GM18502 (cell line): ENCODE data around the gene RIC8A.
A peak's percentile ranks its signal among the peaks of the same experiment; 100 is the strongest.
"Not testable (repeated sequence)": the region's sequence is repeated elsewhere in the genome, so short reads cannot be mapped to it uniquely, and the experiment has no call there.

Source experiments
- ATAC-seq: cut with Tn5 transposase; IDR thresholded peaks from one replicate; pipeline ENCODE4 v1.9.1; 2021; ENCODE audit warnings: mild to moderate bottlenecking; ENCODE audit not compliant: unreplicated experiment, poor library complexity

The RIC8A gene

GRCh38 chr11:216081-216974 lies 8.8 kb downstream of the RIC8A start:
- no peak for ATAC-seq

GRCh38 chr11:217704-218103 lies 10.2 kb downstream of the RIC8A start:
- ATAC-seq, result no peak

- ATAC-seq, result no peak
These were observed 11.5 kb downstream of the RIC8A start for GRCh38 chr11:218815-219593.

- not testable (repeated sequence) for ATAC-seq
These were observed 13.2 kb downstream of the RIC8A start for GRCh38 chr11:220641-221215.

- no peak for ATAC-seq
These were observed 14.0 kb downstream of the RIC8A start for GRCh38 chr11:221539-221938.

DNA sequence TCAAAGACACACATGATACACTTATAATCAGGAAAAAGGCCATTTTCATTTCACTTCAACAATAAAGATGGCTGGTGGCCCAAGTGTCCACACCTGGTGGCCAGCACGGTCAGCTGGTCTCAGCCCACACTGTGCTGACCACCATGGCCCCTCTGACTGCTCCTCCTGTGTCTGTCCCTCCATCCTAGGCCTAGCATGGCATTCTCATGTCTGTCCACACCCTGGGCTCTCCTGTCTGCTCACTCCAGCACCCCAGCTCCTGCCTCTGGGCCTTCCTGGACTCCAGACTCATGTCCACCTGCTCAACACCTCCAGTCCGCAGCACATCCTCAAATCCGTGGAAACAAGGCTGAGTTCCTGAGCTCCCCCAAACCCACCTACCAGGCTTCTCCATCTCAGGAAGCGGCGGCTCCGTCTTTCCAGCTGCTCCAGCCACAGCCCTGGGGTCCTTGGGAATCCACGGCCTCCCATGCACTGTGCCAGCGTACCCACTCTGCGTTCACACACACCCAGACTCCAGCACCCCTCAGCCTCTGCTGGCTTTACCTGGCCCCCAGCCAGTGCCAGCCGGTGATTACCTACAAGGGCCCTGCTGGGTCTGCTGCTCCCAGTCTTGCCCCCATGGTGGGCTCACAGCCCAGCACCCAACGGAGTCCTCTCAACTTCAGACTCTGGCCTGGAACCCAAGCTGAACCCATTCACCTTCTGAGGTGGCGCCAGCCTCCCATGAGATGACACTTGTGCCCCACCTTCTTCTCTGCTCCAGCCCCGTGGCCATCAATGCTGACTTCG lies 14.7 kb downstream of the RIC8A start:
- ATAC-seq, result no peak

- ATAC-seq, result no peak
These were observed 15.7 kb downstream of the RIC8A start for GRCh38 chr11:223026-223789.

- ATAC-seq, result no peak
These were observed 16.4 kb downstream of the RIC8A start for GRCh38 chr11:223884-224283.

DNA sequence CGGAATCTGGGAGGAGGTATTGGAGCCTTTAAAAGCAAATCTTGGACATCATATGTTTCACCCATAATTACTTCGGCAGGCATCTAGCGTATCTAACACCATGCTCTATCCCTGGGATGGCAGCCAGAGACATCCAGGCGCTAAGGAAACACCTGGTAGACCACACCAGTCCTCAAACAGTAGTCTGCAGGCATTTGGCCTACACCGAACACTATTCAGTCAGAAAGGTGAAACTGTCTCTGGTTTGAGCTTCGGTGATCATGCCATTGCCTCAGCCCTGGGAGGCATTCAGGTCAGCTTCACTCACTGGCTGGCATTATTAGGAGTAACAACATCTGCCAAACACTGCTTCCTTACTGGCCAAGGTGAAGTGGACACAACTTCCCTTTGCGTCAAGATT lies 16.9 kb downstream of the RIC8A start:
- ATAC-seq, result no peak

DNA sequence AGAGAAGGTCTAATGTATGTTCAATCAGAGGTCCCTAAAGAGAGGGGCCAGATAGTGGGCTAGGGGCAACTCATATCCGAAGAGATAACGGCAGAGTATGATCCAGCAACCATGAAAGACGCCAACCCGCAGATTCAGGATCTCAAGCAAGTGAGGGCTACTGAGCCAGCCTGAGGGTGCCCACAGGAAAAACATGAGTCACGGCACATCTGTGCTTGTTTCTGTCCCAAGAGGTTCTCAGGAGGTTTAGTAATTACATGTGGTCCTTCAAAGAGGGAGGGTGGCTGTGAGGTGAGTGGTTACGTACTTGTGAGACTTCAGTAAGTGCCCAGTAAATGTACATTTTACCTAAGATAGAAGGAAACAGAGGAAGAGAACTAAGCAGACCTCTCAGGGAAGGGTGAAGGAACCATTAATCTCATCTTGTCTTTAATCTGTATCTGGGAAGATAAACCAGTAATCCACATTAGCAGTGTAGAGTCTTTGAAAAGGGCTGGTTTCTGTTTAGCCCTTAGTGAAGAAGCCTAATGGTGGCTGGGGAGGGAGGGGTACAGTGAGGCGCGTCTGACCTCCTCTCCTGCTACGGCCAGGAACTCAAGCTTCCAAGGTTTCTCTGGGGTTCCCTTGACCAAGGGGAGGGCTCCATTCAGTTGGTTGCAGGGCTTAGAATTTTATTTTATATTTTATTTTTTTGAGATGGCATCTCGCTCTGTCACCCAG lies 18.4 kb downstream of the RIC8A start:
- ATAC-seq, result no peak

- no peak for ATAC-seq
These were observed 20.4 kb downstream of the RIC8A start for GRCh38 chr11:227824-228379.

DNA sequence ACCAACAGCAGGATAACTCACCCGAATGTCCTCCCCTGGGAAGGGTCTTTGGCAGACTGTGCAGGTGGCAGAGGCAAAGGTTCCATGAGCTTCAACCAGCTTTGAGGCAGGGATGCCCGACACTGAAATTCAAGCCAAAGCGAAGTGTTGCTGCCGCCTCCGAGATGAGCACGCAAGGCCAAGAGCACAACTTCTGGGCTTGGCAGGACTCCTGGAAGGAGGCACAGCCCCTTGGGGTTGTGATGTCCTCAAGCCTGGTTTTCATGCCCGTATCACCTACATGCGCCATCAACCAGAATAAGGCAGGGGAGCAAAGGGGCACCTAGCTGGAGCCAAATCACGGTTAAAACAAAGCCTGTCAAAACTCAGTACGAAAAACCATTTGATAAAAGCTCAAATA lies 22.9 kb downstream of the RIC8A start:
- ATAC-seq, result no peak

DNA sequence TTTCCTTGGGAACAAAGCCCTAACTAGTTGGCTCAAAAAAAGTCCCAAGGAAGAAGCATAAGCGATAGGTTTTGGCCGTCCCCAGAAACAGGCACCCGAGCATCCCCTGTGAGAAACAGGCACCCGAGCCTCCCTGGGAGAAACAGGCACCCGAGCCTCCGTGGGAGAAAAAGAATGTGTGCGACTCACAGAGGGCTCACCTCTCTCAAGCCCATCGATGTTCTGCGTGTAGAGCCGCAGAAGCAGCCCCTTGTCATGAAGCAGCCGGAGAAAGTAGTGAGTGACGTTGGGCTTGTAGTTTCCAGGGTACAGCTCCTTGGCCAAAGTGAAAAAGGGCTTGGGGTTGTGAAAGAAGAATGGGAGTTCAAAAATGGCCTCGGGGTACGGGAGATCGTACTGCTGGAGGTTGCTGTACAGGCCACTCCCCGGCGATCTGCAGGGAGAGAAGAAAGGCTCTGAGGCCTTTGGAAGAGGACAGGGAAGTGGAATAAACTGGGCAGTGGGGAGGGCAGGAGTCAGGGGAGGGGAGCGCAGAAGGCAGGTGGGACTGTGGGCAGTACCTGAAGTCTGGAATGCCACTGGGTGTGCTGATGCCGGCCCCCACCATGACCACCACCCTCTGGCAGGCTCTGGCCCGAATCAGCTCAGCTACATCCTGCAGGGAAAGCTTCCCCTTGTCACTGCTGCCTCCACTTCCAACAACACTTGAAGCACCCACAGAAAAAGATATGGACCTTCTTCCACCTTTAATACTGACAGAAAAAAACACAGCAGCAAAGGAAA lies 25.5 kb downstream of the RIC8A start:
- no peak for ATAC-seq

- ATAC-seq, result no peak
These were observed 27.7 kb downstream of the RIC8A start for GRCh38 chr11:235180-235579.

DNA sequence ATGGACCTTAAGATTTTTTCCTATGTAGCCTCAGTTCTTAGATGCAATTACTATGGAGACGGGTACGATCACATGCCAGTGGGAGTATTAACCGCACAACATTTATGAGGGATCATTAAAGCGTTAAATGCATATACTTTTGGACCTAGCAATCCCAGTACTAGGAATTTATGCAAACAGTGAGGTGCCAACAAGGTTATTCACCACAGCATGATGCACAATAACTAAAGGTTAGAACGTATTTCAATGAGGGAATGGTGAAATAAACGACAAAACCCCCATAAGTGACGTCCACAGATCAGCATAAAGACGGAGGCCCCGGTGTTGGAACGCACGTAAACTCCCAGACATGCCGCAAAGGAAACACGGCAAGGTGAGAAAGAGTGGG lies 28.1 kb downstream of the RIC8A start:
- ATAC-seq, result peak; percentile 15

- peak; percentile 78 for ATAC-seq
These were observed 28.7 kb downstream of the RIC8A start, which contains the start of gene SIRT3 for GRCh38 chr11:235997-236773. Gene SIRT3 (minus strand): TSS chr11:236342. CDS start chr11:236328, 14 bp downstream.
